HG02884 (cell line): ENCODE data around the gene DOCK10.
A peak's percentile ranks its signal among the peaks of the same experiment; 100 is the strongest.
"Not testable (repeated sequence)": the region's sequence is repeated elsewhere in the genome, so short reads cannot be mapped to it uniquely, and the experiment has no call there.

Source experiments
- ATAC-seq: cut with Tn5 transposase; IDR thresholded peaks from one replicate; pipeline ENCODE4 v1.9.1; 2021; ENCODE audit warnings: mild to moderate bottlenecking, moderate library complexity; ENCODE audit not compliant: unreplicated experiment

DOCK10 gene

DNA sequence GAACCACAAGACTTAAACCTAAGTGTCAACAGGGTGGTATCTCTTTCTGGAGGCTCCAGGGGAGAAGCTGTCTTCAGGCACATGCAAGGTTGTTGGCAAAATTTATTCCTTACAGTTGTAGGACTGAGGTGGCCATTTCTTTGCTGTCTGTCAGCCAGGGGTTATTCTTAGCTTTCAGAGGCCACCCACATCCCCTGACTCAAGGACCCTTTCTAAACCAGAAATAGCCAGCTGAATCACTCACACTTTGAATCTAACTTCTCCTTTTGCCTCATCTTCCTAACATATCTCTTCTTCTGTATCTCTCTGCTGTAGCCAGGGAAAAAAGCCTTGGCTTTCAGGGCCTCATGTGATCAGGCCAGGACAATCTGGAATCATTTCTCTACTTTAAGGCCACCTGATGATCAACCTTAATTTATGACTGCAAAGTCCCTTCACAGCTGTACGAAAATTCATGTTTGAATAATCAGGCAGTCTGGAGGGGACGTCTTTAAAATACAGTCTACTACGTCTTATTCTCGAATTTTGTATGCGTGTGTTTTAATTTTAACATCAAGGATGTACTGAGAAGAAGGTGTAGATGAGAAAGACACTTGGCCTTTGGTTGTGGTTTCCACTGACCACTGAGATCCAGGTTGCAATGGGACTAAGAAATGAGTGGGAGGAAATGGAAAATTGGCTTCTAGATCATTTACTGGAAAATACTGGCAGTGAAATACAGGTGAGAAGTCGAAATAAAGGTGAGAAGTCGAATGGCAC, 90.4 kb downstream of the DOCK10 start:
- ATAC-seq, result peak; percentile 36

DNA sequence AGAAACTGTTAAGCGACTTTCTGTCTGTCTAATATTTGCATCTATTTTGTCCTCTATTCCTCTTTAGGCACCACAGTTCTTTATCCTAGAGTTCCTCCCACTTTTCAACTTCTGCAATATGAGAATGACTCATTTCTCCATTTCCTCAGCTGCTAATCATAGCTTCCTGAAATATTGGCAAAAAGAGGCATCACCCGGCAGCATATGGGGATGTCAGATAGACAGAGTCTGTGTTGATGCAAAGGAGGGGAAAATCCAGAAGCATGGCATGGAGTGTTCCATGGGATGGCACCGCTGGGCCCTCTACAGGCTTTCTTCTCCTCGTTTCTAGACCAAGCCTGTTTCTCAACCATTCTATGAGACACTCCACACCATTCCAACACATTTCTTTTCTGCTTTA, 93.4 kb downstream of the DOCK10 start:
- ATAC-seq, result no peak

DNA sequence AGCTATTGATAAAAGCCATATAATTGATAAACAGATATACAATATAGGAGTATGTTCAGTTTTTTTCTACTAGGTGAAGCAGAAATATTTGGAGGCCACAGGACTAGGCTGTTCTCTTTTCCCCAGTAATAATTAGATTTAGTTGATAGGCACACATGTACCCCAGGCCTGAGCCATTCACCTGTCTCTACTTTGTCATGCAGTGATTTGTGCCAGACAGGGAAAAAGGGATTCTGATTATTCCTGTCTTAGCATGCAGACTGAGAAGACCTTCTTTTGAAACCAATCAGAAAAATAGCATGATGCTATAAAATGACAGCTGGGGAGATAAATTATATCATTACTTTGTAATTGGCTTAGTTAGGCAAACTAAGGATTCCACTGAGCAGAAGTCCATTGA, 94.3 kb downstream of the DOCK10 start:
- ATAC-seq, result no peak

DNA sequence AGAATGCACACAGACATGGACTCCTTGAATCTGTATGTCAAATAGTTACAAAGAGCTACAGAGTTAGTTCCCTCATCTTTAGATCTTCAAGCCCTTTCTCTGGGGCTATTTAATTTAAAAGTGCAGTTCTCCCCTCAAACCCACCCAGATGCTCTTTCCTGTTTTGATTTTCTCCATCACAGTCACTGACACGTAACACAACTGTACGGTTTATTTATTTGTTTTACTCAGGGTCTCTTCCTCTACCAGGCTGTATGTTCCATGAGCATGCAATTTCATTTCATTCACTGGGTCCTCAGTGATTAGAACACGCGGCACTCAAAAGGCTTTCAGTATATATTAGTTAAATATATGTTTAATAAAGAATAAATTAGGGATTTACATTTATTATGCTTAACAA, 94.7 kb downstream of the DOCK10 start:
- no peak for ATAC-seq

DNA sequence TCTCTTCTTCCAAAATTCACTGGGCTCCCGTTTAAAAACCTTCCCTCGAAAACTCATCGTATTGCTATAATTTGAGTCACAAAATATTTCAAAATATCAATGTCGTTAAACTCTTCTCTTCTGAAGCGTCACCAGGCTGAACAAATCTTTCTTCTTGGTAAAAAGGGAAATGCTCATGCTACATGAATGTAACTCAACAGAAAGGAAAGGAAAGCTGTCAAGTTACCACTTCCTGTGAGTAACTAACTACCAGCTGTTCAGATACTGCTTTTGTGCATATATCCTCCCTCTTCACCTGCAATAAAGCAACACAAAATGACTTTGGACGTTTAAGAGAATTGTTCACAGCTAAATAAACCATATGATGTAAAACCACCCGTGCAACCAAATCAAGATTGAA, 95.4 kb downstream of the DOCK10 start:
- peak; percentile 48 for ATAC-seq

DNA sequence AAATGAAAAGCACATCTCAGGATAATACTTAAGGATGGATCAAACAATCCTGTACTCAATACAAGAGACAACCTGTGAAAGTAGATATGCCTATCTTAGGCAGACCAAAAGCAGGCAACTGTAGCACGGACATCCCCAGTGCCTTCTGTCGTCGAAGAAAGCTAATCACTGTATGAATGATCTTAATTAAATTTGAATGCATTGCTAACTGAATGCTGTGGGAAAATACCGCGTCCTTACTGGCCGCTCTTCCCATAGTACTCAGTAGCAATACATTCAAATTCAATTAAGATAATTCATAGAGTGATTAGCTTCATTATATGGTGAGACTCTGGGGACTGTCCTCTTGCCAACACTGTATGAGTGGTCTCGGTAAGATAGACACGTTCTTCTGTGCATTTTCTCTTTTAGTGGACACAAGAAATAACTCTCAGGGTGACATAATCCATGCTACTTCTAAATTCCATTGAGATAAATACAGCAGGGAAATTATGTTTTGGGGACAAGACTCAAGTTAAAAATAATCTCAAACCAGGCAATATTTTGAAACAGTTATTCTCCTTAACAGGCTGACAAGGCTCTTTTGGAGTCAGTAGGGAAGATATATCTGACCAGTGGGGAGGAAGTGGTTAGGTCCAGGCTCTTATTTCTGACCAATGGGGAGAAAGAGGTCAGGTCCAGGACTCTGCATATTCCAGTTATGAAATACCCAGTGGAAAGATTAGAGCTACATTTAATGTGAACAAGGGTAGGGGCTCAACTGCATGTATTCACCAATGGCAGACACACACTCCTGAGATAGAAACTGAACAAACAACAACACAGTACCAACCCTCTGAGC, 97.3 kb downstream of the DOCK10 start:
- no peak for ATAC-seq

DNA sequence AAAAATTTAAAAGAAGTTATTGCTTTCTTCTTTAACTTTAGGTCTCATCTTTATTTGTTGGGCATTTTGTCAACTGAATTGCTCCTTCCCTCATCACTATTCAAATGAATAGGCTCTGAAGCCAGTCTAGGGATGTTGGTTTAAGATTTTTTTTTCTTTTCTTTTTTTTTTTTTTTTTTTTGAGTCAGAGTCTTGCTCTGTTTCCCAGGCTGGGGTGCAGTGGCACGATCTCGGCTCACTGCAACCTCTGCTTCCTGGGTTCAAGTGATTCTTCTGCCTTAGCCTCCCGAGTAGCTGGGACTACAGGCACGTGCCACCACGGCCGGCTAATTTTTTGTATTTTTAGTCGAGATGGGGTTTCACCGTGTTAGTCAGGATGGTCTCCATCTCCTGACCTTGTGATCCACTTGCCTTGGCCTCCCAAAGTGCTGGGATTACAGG, 98.6 kb downstream of the DOCK10 start:
- not testable (repeated sequence) for ATAC-seq

DNA sequence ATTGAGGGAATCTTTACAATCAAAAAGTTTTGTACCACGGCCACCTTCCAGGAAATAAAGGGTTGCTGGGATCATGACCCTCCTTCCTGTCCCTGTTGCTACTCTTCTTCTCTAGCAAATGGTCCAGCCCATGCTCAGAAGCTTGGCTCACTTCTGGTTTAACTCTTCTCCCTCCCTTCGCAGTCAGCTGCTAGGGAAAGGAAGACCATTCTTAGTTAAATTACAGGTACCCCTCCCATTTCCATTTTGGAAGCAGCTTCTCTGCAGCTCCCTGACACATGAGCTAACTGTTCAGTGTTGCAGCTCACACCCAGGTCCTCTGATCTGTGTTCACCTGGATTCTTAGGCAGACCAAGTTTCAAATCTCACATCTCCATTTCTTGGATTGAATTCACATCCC, 100.3 kb downstream of the DOCK10 start:
- ATAC-seq, result no peak

DNA sequence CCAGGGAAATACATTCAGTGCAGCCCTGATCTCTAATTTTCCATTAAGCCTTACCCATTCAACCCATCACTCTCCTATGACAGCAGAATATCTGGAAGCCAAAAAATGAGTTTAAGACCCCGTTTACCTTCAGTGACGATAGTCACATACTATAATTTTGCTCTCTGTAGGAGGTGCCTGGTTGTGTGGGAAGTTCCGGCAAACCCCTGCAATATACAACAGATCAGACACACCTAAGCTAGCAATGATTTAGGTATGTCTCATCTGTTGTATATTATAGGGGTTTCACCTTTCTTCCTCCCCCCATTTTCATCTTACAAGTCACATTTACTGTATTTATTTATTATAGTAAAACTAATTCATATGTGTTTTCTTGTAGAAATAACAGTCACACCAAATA, 101.7 kb downstream of the DOCK10 start:
- no peak for ATAC-seq

DNA sequence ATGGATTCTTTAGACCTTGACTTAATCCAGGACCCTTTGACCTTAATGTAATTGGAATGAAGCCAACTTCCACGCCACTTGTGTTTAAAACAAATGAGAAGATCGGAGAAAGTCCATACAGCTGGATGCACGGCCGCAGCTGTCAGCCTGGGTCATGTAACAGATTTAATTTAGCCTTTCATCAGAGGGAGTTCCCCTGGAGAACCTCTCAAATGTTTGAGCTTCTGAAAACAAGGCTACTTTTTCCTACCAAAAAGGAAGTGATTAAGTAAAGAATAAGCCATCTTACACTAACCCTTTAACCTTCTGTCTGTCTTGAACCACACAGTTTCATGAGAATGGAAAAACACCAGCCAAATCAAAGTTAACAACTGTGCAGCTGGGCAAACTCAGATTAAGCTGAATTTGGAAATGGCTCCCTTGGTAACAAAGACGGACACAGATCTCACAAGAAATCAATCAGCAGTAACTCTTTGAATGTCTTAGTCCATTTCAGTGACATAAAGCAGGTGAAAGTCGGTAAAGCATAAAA, 103.6 kb downstream of the DOCK10 start:
- peak; percentile 36 for ATAC-seq

DNA sequence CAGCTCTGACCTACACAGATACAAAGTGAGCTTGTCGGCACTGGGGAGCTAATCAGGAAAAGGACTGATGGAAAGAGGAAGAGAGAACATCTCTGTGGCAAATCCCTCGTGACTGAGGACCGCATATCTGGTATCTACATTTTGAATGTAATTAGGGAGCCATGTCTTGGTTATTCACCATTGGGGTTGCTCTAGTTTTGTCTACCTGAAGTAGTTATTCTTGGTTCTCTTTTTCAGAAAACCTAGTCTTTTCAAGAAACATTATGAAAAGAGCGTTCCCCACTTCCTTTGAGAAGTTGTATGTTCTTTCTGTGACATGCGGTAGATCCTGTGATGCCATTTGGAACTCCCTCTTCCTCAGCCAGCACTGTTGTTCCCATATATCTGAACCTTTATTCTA, 104.4 kb downstream of the DOCK10 start:
- ATAC-seq, result peak; percentile 73

DNA sequence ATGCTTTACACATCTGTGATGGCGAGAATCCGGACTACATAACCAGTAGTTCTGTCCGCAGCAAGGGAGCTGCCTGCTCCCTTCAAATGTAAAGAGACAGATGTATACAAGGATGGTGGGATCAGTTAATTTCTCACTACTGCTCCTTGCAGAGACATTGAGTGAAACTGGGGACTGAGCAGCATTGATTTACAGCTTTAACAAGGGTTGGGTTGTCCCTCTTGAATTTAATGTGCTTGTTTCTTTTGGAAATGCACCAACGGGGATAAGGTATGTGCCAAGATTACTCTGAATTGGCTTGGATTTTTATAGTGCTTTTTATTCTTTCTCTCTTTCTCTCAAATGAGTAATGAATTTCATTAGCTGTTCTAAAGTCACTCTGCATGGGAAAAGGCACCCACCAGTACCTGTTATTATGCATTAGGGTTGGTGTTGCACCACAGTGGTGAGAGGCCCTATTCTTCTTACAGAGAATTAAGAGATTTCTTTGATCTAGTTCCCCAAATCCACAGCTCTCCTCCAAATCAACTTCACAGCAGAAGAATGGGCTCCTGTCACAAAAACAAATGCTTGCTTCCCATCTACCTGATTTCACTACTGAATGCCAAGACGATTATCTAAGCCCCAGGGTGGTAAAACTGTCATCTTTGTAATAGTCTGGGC, 107.6 kb downstream of the DOCK10 start:
- no peak for ATAC-seq

DNA sequence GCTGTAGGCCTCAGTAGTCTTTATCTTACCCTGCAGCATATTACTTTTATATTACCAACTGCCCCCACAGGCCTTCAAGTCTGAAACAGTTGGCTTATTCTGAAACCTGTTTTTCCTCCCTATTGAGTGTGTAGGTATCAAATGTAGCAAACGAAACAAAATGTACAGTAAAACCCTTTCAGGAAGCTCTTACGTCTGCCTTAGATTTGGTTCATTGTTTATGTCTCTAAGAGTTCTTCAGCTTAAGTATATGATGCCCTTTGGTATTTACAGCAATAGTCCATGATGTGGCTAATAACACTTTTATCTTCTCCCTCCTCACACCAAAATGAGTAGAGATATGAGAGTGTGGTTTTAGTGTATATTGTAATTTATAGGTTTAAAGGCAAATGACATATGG, 108.8 kb downstream of the DOCK10 start:
- no peak for ATAC-seq

DNA sequence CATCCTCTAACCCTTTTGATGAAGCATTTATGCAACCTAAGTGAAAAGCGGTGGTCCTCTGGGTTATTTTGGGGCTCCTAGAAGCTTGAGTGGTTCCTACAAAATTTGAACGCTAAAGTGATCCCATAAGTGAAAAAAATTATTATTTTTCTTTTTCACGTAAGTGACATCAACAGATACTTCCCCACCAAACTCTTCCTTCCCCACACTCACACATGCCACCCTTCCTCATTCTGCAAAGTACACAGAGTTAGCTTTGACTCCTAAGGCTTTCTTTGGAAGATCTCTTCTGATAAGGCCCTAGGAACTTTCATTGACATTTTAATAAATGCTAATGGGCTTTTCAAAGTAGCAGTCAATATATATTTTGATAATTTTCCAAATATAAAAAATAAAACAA, 109.7 kb downstream of the DOCK10 start:
- no peak for ATAC-seq

DNA sequence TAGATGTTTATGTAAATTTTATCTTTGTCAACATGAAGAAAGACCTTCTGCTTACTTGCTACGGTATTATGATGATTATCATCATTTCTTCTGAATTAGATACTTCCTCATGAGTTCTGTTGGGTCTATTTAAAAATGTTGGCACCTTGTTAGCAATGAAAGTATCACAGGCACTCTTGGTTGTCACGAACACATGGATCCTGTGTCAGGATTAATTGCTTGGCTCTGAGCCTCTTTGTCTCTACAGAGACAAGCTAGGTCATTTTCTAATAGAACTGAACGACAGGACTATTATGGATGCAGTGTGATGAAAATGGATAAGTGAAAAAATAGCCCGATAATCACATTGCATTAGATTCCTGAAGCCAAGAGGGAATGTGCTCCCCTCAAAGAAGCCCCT, 110.3 kb downstream of the DOCK10 start:
- ATAC-seq, result no peak

DNA sequence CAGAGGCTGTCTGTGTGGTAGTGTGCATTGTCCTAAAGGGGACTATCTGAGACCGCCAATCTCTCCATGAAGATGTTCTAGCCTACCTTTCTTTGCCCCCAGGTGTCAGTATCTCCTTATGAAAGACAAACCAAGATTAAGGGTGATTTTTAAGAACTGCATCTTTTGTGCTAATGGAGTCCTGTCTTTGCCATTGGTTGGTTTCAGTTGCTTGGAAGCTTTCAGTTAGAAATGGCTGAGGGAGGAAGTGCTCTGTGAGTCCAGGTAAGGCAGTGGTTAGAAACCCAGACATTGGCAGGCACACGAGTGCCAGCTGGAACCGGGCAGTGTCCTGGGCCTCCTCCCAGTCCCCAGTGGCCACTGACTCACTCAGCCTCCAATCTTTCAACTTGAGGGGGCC, 111.3 kb downstream of the DOCK10 start:
- ATAC-seq, result no peak

DNA sequence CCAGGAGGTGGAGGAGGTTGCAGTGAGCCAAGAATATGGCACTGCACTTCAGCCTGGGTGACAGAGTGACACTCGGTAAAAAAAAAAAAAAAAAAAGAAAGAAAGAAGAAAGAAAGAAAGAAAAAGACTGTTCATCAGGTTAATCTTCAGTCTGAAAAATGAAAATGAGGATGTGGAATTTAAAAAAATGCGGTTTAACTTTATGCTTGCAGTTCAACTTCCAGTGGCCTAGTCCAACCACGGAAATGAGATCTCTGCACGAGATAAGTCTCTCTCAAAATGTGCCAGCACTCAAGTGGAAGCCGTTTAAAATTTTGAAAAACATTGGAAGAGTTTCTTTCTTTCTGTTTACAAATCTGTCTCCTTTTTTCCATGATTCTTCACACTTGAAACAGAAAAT, 112.1 kb downstream of the DOCK10 start:
- ATAC-seq, result no peak

DNA sequence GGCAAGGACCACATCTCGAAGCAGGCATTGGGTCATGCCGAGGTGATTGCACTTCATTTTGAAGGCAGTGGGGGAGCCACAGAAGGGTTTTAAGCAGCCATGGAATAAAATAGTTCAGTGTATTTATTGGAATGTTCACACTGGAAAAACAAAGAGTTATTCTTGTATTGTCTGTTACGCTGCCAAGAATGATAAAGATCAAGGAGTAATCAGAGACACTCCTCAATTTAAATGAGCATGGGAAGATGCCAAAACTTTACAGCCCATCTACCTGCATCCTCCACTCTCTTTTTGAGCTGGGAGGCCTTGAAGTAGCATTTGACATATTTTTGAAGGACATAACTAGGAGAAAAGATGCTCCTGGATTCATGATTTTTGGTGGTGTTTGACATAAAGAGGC, 112.8 kb downstream of the DOCK10 start:
- no peak for ATAC-seq

DNA sequence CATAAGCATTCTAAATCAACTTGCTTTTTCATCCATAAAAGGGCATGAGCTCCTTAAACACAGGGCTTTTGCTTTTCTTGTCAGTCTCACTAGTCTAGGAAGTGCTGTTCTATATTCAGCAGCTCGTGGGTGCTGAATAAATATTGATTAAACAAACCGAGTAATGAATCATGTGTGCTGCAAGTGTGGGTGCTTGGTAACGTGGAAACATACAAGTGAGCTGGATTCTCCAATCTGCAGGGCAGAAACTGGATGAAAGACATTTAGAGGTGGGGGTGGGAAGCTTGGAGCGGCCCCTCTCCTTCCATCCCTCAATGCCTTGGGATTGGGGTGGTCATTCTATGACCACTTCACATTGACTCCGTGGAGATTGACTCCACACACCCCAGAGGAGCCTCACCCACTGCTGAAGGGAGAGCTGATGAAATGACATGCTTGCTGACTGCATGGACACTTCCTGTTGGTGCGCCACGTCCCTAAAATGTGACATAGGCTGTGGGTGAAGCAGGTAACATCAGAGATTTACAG, 114.6 kb downstream of the DOCK10 start:
- ATAC-seq, result no peak

DNA sequence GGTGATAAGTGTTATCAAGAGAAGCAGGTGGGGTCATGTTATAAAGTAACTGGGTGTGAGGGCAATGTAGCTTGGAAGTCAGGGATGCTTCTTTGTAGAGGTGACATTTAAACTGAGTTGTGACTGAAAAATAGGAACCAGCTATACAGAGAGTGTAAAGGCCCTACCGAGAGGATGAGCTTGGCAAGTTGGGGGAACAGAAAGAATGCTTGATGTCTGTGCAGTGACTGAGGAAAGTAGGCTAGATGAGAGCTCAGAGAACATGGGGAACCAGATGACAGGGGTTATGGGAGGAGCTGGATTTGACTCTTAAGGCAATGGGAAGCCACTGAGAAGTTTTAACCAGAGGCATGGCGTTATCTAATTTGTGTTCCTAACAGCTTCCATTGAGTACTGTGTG, 115.3 kb downstream of the DOCK10 start:
- ATAC-seq, result no peak

DNA sequence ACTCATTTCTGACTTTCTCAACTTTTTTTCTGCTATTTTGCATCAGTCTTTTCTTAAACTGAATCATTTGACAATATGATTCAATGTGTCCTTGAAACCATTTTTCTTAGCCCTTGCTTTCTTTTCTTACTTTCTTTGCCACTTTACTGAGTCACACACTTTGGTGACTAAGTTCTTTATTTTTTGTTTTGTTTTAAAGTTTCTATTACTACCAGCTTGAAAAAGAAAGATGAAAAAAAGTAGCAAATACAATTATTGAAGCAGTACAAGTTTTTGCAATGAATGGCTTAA, 116.5 kb downstream of the DOCK10 start:
- ATAC-seq, result peak; percentile 42
